ENCODE results near the gene CCDC74A.
"Not testable (repeated sequence)": the region's sequence is repeated elsewhere in the genome, so short reads cannot be mapped to it uniquely, and the experiment has no call there.

- TF ChIP-seq, protein P1, sequence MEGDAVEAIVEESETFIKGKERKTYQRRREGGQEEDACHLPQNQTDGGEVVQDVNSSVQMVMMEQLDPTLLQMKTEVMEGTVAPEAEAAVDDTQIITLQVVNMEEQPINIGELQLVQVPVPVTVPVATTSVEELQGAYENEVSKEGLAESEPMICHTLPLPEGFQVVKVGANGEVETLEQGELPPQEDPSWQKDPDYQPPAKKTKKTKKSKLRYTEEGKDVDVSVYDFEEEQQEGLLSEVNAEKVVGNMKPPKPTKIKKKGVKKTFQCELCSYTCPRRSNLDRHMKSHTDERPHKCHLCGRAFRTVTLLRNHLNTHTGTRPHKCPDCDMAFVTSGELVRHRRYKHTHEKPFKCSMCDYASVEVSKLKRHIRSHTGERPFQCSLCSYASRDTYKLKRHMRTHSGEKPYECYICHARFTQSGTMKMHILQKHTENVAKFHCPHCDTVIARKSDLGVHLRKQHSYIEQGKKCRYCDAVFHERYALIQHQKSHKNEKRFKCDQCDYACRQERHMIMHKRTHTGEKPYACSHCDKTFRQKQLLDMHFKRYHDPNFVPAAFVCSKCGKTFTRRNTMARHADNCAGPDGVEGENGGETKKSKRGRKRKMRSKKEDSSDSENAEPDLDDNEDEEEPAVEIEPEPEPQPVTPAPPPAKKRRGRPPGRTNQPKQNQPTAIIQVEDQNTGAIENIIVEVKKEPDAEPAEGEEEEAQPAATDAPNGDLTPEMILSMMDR (conservative IDR thresholded peaks at IDR 0.05), result not testable (repeated sequence)
- not testable (repeated sequence) for TF ChIP-seq ZFX (IDR thresholded peaks at IDR 0.05)
Observed at GRCh38 chr2:131525256-131525655, 2.4 kb upstream of the CCDC74A start.
